ENCODE data around the gene CHST12. TPM values are rescaled to one million over a fixed set of nuclear protein-coding genes. Genes with fewer than 3 reads are reported as not detected.

Gene CHST12
- total RNA-seq, 2 experiments from 2014 or later = 3.9 to 43.4 TPM

DNA sequence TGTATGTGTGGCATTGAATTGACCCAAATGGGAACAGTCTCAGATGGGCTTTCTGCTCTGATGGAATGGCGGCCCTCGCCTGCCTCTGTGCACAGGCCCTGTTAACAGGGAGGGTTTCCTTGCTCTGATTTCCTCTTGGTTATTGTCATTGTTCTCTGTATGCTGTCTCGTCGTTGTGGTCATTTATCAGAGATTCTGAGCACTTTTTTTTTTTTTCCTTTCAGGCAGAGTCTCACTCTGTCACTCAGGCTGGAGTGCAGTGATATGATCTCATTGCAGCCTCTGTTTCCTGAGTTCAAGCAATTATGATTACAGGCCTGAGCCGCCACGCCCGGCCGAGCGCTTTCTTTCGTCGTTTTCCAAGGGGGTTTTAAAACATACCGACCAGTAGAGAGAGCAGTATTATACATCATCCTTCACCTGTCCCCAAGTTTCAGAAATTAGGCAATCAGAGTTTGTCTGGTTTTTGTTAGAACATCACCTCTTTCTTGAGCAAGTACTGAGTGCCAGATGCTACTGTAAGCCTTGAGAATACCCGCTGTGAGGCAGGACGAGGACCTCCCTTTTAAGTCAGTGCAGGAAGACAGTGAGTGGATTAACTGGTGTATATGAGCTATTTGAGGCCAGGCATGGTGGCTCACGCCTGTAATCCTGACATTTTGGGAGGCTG lies 6.5 kb downstream of the CHST12 start:
- Histone ChIP-seq H2AFZ (ENCODE audit: low read length) (no peak overlapping the region), H3K4me1 (ENCODE audit: insufficient read depth, low read length, poor library complexity, severe bottlenecking) (peaks cover 52% of the 10 kb centered on the region), H4K20me1 (ENCODE audit: insufficient read depth, low read length) (0 out of 2 replicates have a peak, but pooled peaks cover 8% of the 10 kb centered on the region), H3K4me3 (ENCODE audit: low read depth, low read length, poor library complexity, severe bottlenecking) (no peak overlapping the region), H3K9me3 (ENCODE audit: low read length) (no peaks in the 10 kb centered on the region), H3K9me2 (ENCODE audit: insufficient read depth, low read length) (no peaks in the 10 kb centered on the region), H3K36me3 (ENCODE audit: insufficient read depth, low read length) (no peaks in the 10 kb centered on the region), H3K79me2 (ENCODE audit: insufficient read depth, low read depth, low read length) (no peaks in the 10 kb centered on the region), H3K4me2 (ENCODE audit: low read length) (no peak overlapping the region), H3K27ac (ENCODE audit: low read depth, low read length, poor library complexity, severe bottlenecking) (no peak overlapping the region)
- CTCF ChIA-PET (ENCODE audit: unreplicated experiment) = no interaction called here
- POLR2A ChIA-PET = no interaction called here
- BruUV-seq (replicated peaks) = no TSS peak
- intact Hi-C loops (cut with micrococcal nuclease; ENCODE audit: unreplicated experiment) = loop anchor here (5.0 to 10.0 kb wide), 2 partner anchors 178 to 655 kb away; partner anchors contain the start of gene MAD1L1
- DNase-seq (ENCODE audit: low spot score) = no peak
- TF ChIP-seq EZH2phosphoT487 (IDR thresholded peaks at IDR 0.05; ENCODE audit: borderline replicate concordance, low read depth, low read length) = no peak
- TF ChIP-seq, protein P1, sequence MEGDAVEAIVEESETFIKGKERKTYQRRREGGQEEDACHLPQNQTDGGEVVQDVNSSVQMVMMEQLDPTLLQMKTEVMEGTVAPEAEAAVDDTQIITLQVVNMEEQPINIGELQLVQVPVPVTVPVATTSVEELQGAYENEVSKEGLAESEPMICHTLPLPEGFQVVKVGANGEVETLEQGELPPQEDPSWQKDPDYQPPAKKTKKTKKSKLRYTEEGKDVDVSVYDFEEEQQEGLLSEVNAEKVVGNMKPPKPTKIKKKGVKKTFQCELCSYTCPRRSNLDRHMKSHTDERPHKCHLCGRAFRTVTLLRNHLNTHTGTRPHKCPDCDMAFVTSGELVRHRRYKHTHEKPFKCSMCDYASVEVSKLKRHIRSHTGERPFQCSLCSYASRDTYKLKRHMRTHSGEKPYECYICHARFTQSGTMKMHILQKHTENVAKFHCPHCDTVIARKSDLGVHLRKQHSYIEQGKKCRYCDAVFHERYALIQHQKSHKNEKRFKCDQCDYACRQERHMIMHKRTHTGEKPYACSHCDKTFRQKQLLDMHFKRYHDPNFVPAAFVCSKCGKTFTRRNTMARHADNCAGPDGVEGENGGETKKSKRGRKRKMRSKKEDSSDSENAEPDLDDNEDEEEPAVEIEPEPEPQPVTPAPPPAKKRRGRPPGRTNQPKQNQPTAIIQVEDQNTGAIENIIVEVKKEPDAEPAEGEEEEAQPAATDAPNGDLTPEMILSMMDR (conservative IDR thresholded peaks at IDR 0.05; ENCODE audit: low read length) = no peak

DNA sequence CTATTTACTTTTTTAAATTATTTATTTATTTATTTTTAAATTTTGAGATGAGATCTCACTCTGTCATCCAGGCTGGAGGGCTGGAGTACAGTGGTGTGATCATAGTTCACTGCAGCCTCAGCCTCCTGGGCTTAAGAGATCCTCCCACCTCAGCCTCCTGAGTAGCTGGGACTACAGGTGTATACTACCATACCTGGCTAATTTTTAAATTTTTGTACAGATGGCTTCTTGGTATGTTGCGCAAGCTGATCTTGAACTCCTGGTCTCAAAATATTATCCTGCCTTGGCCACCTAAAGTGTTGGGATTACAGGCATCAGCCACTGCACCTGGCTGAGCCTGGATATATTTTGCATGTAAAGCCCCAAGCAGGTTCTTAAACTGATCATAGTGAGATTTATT lies 7.6 kb downstream of the CHST12 start:
- no peak overlapping the region for H3K27ac ChIP-seq (ENCODE audit: low read depth, low read length, poor library complexity, severe bottlenecking)
- no peak for TF ChIP-seq EZH2phosphoT487 (IDR thresholded peaks at IDR 0.05; ENCODE audit: borderline replicate concordance, low read depth, low read length)
- POLR2A ChIA-PET = interaction anchor here (0.7 to 1.1 kb wide), 2 partner anchors 58 to 89 kb away, joined by 3 read pairs; no protein-coding TSS in a partner anchor
- no peak for DNase-seq (ENCODE audit: low spot score)
- H3K9me2 ChIP-seq (ENCODE audit: insufficient read depth, low read length) = no peaks in the 10 kb centered on the region
- H3K9me3 ChIP-seq (ENCODE audit: low read length) = no peaks in the 10 kb centered on the region
- no peak overlapping the region for H2AFZ ChIP-seq (ENCODE audit: low read length)
- no peaks in the 10 kb centered on the region for H3K79me2 ChIP-seq (ENCODE audit: insufficient read depth, low read depth, low read length)
- no peaks in the 10 kb centered on the region for H3K36me3 ChIP-seq (ENCODE audit: insufficient read depth, low read length)
- intact Hi-C loops (cut with micrococcal nuclease; ENCODE audit: unreplicated experiment) = no loop called here
- no TSS peak for BruUV-seq (replicated peaks)
- no peak overlapping the region for H3K4me2 ChIP-seq (ENCODE audit: low read length)
- H3K4me1 ChIP-seq (ENCODE audit: insufficient read depth, low read length, poor library complexity, severe bottlenecking) = peaks cover 41% of the 10 kb centered on the region
- no peak overlapping the region for H3K4me3 ChIP-seq (ENCODE audit: low read depth, low read length, poor library complexity, severe bottlenecking)
- CTCF ChIA-PET (ENCODE audit: unreplicated experiment) = no interaction called here
- H4K20me1 ChIP-seq (ENCODE audit: insufficient read depth, low read length) = 0 out of 2 replicates have a peak, but pooled peaks cover 4% of the 10 kb centered on the region

DNA sequence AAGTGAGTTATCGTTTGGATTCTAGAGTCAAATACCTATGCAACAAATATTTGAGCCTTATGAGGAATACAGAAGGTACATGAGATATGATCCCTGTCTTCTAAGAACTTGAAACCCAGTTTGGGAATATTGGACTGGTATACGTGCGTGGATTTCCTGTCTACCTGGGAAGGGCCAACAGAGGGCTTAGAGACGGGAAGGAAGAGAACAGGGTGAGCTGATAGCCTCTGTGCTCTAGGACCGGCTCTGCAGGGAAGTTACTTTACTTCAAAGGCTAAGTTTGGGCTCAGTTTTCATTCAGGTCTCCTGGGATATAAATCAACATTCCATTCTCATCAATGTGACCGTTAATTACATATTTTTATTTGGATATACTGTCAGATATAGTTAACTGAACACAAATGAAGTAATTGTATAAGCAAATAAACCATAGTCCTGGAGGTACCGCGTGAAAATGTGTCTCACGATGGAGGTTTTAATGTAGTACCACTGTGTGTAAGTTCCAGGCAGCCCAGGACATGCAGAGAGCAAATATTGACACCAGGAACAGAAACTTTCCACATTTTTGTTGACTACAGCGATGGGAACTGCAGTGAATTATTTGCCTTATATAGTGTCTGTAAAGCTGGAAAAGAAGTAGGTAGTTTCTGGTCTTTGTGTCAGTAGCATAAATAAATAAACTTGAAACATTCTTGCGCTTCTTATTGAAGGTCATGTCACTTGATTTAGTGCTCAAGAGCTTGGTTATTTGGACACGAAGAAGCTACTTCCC lies 8.6 kb downstream of the CHST12 start:
- intact Hi-C loops (cut with micrococcal nuclease; ENCODE audit: unreplicated experiment) = no loop called here
- Histone ChIP-seq H3K79me2 (ENCODE audit: insufficient read depth, low read depth, low read length) (no peaks in the 10 kb centered on the region), H3K36me3 (ENCODE audit: insufficient read depth, low read length) (no peaks in the 10 kb centered on the region), H2AFZ (ENCODE audit: low read length) (no peak overlapping the region), H4K20me1 (ENCODE audit: insufficient read depth, low read length) (0 out of 2 replicates have a peak, but pooled peaks cover 4% of the 10 kb centered on the region), H3K4me1 (ENCODE audit: insufficient read depth, low read length, poor library complexity, severe bottlenecking) (peaks cover 33% of the 10 kb centered on the region), H3K4me2 (ENCODE audit: low read length) (no peak overlapping the region), H3K9me3 (ENCODE audit: low read length) (no peaks in the 10 kb centered on the region), H3K9me2 (ENCODE audit: insufficient read depth, low read length) (no peaks in the 10 kb centered on the region), H3K4me3 (ENCODE audit: low read depth, low read length, poor library complexity, severe bottlenecking) (no peak overlapping the region), H3K27ac (ENCODE audit: low read depth, low read length, poor library complexity, severe bottlenecking) (no peak overlapping the region)
- POLR2A ChIA-PET = interaction anchor here (0.7 to 2.1 kb wide), 10 partner anchors 9 to 222 kb away, joined by 3 to 10 read pairs (median 4); partner anchors contain the start of gene CHST12
- no TSS peak for BruUV-seq (replicated peaks)
- DNase-seq (ENCODE audit: low spot score) = no peak
- no peak for TF ChIP-seq EZH2phosphoT487 (IDR thresholded peaks at IDR 0.05; ENCODE audit: borderline replicate concordance, low read depth, low read length)
- TF ChIP-seq, protein P1 (conservative IDR thresholded peaks at IDR 0.05; ENCODE audit: low read length) = no peak
- CTCF ChIA-PET (ENCODE audit: unreplicated experiment) = no interaction called here
